IPS-18a (cell line): ENCODE measurements around the gene KCNJ15.

Experiments used
- H3K27ac ChIP-seq: one replicate; pipeline ENCODE4 v1.5.1; 2013; ENCODE audit warnings: low read length
- H3K27me3 ChIP-seq: one replicate; pipeline ENCODE4 v1.6.1; 2013; ENCODE audit warnings: mild to moderate bottlenecking, low read length; ENCODE audit not compliant: control insufficient read depth, insufficient read depth
- H3K36me3 ChIP-seq: one replicate; pipeline ENCODE4 v1.6.1; 2013; ENCODE audit warnings: low read depth, low read length; ENCODE audit not compliant: control insufficient read depth
- H3K4me1 ChIP-seq: one replicate; pipeline ENCODE4 v1.6.1; 2013; ENCODE audit warnings: low read depth, low read length; ENCODE audit not compliant: control insufficient read depth
- H3K4me3 ChIP-seq: one replicate; pipeline ENCODE4 v1.5.1; 2013; ENCODE audit warnings: low read length
- H3K9ac ChIP-seq: one replicate; pipeline ENCODE4 v1.6.1; 2013; ENCODE audit warnings: mild to moderate bottlenecking, low read length, moderate library complexity
- H3K9me3 ChIP-seq: one replicate; pipeline ENCODE4 v1.6.1; 2013; ENCODE audit warnings: low read depth, low read length; ENCODE audit not compliant: control insufficient read depth

Gene KCNJ15

DNA sequence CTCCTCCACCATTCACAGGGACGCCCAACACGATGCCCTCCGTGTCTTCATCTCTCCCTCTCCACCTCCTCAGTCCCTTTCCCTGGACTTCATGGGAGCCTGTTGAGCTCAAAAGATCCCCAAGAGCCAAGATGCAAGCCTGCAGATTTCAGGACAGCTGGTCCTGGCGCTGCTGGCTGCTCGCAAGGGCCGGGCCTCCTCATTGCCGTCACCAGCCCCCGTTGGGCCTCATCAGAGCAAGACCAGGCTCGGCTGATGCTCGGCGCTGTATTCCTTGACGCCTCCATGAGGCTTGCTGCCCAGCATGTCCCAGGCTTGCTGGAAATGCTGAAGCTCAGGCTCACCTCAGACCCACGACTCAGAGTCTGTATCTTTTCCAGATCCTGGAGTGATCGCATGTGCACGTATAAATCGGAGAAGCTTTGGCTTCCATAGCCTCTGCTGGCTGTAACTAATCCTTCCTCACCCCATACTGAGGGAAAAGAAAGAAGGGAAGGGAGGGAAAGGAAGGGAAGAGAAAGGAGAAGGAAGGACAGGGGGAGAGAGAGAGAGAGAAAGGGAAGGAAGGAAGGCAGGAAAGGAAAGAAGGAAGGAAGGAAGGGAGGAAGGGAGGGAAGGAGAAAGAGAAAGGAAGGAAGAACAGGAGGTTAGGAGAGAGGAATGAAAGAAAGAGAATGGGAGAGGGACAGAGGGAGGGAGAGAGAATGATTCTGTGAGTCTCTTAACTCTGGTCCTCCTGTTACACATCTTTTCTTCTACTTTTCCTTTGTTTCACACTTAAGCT lies 94.6 kb downstream of the KCNJ15 start:
- Histone ChIP-seq H3K9ac (no peak overlapping the region), H3K9me3 (no peaks in the 10 kb centered on the region), H3K27ac (no peak overlapping the region), H3K27me3 (no peaks in the 10 kb centered on the region), H3K4me3 (no peak overlapping the region), H3K36me3 (no peaks in the 10 kb centered on the region), H3K4me1 (peaks cover 10% of the 10 kb centered on the region)

DNA sequence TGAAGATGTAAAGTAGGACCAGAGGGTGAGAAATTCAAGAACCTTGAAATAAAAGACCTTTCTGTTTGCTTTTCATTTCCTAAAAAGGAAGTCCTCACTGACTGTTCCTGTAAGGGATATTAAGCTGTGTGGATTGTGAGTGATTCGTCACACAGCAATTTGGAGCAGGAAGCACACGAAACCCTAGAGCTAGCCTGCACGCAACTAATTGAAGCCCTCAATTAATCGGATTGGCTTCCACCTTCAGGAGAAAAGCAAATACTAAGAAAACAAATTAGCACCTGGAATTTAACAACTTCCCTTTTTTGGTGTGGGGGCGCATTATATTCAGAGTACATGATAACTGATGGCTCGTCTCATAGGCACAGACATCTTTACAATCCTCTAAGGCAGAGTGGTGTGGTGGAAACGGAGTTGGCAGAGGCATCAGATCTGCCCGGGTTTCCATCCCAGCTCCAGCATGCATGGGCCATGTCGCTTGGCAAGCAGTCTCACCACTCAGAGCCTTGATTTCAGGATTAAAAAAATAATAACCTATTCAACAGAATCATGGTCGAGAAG lies 95.2 kb downstream of the KCNJ15 start:
- H3K4me3 ChIP-seq, result no peak overlapping the region
- H3K9ac ChIP-seq, result no peak overlapping the region
- H3K36me3 ChIP-seq, result no peaks in the 10 kb centered on the region
- no peaks in the 10 kb centered on the region for H3K27me3 ChIP-seq
- no peak overlapping the region for H3K27ac ChIP-seq
- H3K9me3 ChIP-seq, result no peaks in the 10 kb centered on the region
- H3K4me1 ChIP-seq, result peaks cover 11% of the 10 kb centered on the region

DNA sequence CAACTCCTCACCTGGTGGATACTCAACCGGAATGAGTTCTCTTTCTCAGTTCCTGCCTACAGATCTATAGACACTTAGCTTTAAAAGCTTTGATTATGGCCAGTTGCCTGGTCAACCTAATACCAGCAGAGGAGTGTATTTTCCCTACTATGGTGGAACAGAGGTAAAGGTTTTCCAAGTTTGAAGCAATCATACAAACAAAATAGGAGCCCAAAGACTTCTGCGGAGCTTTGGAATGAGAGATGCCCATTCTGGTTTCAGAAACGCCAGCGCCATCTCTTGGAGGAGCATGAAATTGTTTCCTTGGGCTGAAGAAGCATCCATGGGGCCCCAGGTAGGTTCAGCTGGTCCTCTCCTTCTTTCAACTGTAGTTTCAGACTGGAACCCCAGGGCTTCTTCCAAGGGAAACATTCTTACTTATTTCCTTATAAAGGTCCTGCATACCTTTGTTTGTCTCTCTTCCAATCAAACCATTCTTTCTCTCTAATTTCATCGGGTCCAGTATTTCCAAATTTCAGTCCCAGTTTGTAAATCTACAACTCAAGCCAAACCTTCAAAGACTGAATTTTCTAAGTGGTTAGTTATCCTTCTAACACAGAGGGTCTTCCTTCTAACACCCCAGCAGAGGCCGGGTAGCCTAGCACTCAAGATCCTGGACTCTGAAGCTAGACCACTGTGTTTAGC lies 95.9 kb downstream of the KCNJ15 start:
- no peak overlapping the region for H3K9ac ChIP-seq
- H3K27ac ChIP-seq, result no peak overlapping the region
- peaks cover 11% of the 10 kb centered on the region for H3K4me1 ChIP-seq
- H3K4me3 ChIP-seq, result no peak overlapping the region
- H3K9me3 ChIP-seq, result no peaks in the 10 kb centered on the region
- no peaks in the 10 kb centered on the region for H3K36me3 ChIP-seq
- no peaks in the 10 kb centered on the region for H3K27me3 ChIP-seq

DNA sequence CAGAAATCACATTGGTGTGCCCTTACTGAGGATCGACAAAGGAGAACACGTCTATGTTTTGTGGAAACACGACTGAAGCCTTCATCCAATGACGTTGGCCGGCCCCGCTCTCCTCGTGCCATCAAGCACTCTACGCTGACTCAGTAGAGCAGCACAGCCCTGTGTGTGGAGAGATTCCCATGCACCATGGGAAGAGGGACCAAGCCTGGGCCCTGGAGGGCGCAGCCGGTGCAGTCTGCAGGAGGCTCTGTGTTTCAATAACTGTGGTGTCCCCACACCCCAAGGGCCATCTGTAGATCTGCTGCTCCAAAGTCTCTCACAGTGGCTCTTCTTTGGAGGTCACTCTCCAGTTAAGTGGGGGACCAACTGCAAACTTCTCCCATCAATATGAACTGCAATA lies 97.4 kb downstream of the KCNJ15 start:
- no peaks in the 10 kb centered on the region for H3K36me3 ChIP-seq
- no peaks in the 10 kb centered on the region for H3K27me3 ChIP-seq
- H3K4me3 ChIP-seq, result no peak overlapping the region
- no peak overlapping the region for H3K9ac ChIP-seq
- H3K27ac ChIP-seq, result no peak overlapping the region
- H3K9me3 ChIP-seq, result no peaks in the 10 kb centered on the region
- H3K4me1 ChIP-seq, result peaks cover 11% of the 10 kb centered on the region

DNA sequence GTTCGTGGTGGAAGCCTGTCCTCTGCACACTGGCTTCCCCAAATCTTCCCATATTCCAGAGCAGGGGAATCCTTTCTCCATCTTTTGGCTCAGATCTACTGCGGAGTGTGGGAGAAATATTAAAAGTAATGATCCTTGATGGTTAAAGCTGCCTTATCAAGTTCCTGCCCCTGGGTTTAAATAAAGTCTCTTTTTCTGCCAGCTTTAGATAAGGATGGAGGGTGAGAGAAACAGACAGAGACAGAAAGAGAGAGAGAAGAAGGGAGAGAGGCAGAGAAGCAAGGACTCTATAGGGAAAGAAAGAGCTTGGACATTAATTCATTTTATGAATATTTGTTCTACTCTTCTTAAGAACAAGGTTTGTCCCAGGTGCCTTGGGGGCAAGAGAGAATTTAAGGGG lies 98.0 kb downstream of the KCNJ15 start:
- Histone ChIP-seq H3K9ac (no peak overlapping the region), H3K27me3 (no peaks in the 10 kb centered on the region), H3K27ac (no peak overlapping the region), H3K4me1 (peaks cover 11% of the 10 kb centered on the region), H3K4me3 (no peak overlapping the region), H3K9me3 (no peaks in the 10 kb centered on the region), H3K36me3 (no peaks in the 10 kb centered on the region)

DNA sequence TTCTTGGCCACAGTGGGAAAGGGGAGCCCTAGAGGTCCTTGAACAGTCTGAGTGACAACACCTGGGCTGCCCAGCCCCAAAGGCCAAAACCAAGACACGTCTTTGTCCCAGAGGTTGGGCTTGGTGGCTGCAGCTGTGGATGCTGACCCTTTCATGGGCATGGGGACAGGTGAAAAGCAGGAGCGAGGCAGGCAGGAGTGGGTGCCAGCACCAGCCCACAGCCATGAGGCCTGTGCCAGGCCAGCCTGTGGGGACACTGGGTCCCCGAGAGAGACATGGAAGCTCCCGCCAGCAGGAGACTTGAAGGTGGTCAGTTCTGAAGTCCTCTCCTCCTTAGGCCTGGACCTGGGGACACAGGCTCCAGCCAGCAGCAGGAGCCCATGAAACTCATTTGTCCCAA lies 98.6 kb downstream of the KCNJ15 start:
- Histone ChIP-seq H3K9me3 (no peaks in the 10 kb centered on the region), H3K4me1 (peaks cover 11% of the 10 kb centered on the region), H3K36me3 (no peaks in the 10 kb centered on the region), H3K9ac (no peak overlapping the region), H3K4me3 (no peak overlapping the region), H3K27ac (no peak overlapping the region), H3K27me3 (no peaks in the 10 kb centered on the region)

DNA sequence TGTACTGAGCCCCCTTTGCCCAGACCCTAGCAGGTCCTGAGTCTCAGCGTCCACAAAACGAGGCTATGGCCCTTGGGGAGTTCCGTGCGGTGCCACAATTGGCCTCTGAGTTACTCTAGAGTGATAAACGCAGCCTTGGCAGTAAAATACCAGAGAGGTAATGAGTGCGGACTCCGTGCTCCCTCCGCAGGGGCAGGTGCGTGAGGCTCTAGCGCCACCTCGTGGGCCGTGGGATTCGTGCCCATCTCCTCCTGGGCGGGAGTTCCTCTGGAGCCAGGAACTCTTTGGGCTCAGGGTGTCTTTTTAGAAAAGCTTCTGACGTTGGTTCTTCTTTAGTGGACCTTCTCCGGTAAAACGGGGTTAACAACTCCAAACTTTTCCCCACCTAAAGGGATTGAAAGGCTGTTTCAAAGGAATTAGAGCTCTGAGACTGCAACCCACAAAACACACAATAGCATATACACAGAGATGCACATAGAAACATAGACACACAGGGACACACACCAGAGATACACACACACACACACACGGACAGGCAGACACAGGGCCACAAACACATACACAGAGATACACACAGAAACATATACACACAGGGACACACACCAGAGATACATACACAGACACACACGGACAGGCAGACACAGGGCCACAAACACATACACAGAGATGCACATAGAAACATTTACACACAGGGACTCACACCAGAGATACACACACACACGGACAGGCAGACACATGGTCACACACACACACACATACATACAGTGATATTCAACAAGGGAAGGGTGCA lies 99.4 kb downstream of the KCNJ15 start:
- no peaks in the 10 kb centered on the region for H3K36me3 ChIP-seq
- H3K27ac ChIP-seq, result no peak overlapping the region
- H3K9ac ChIP-seq, result no peak overlapping the region
- no peaks in the 10 kb centered on the region for H3K27me3 ChIP-seq
- H3K9me3 ChIP-seq, result no peaks in the 10 kb centered on the region
- H3K4me1 ChIP-seq, result peaks cover 11% of the 10 kb centered on the region
- no peak overlapping the region for H3K4me3 ChIP-seq
